Mammary epithelial cell (primary cell): ENCODE measurements around the gene TRRAP.

Experiments used
- CTCF ChIP-seq, 2 donors: IDR thresholded peaks in 1 of 2; conservative IDR thresholded peaks in 1 of 2; 2 replicates each; pipeline ENCODE4 v1.5.1; 2011 to 2012; ENCODE audit warnings: inconsistent platforms in 2 of 2, low read length in 2 of 2, mild to moderate bottlenecking in 2 of 2, control low read depth in 1 of 2, low read depth in 1 of 2; ENCODE audit not compliant: insufficient read depth in 1 of 2; ENCODE audit errors: extremely low read depth in 1 of 2
- EZH2 ChIP-seq: IDR thresholded peaks from 2 replicates; pipeline ENCODE4 v1.6.1; 2012; ENCODE audit warnings: low read length, inconsistent platforms, borderline replicate concordance

DNA sequence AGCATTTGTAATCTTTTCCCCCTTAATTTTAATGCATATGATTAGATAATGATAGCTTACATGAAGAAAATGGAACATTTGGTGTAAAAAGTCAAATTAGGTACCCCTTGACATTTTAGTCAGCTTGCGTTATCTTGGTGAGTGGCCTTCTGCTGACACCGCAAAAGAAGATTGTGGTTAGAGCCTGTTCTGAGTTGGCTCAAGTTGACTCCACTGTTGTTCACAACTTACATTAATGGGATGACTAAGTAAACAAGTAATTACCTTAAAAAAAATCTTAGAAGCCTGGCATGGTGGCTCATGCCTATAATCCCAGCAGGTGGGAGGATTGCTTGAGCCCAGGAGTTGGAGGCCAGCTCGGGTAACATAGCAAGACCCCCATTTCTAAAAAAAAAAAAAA is 24.2 kb downstream of the TRRAP start:
- TF ChIP-seq CTCF (conservative IDR thresholded peaks at IDR 0.05 in 1 of 2, IDR thresholded peaks at IDR 0.05 in 1 of 2; ENCODE audit: extremely low read depth in 1 of 2, insufficient read depth in 1 of 2, low read depth in 1 of 2, low read length in 2 of 2) = no peak
- no peak for TF ChIP-seq EZH2
